Heart left ventricle (tissue), 16 donors: ENCODE measurements around the gene ZEB2. TPM values are rescaled to one million over a fixed set of nuclear protein-coding genes. Genes with fewer than 3 reads are reported as not detected.

Experiments used
- ATAC-seq, 4 donors: fragments of 200-7000 bp; cut with Tn5 transposase; one replicate each; pipeline ENCODE4 v1.9.1; 2020 to 2022; ENCODE audit warnings: moderate library complexity in 4 of 4, mild to moderate bottlenecking in 3 of 4, moderate number of reproducible peaks in 1 of 4
- DNase-seq, 5 donors: peaks; one replicate each; pipeline ENCODE4 v3.0.0-alpha.2; 2020
- H3K27ac ChIP-seq, 12 donors: fragments of 200-600 bp; sonication (generic) in 4 of 12; one replicate each; pipeline versions ENCODE4 v1.5.0 to v1.8.0; 2016 to 2022; ENCODE audit warnings: mild to moderate bottlenecking in 2 of 12
- H3K27me3 ChIP-seq, 9 donors: fragments of 200-600 bp; sonication (generic) in 2 of 9; one replicate each; pipeline versions ENCODE4 v1.5.1 to v1.8.0; 2016 to 2022; ENCODE audit warnings: mild to moderate bottlenecking in 3 of 9
- H3K36me3 ChIP-seq, 9 donors: fragments of 200-600 bp; sonication (generic) in 2 of 9; one replicate each; pipeline versions ENCODE4 v1.5.0 to v1.8.0; 2018 to 2022; ENCODE audit warnings: mild to moderate bottlenecking in 2 of 9
- H3K4me1 ChIP-seq, 12 donors: fragments of 200-600 bp; sonication (generic) in 4 of 12; one replicate each; pipeline versions ENCODE4 v1.5.0 to v1.8.0; 2016 to 2022; ENCODE audit warnings: mild to moderate bottlenecking in 3 of 12
- H3K4me3 ChIP-seq, 12 donors: fragments of 200-600 bp; sonication (generic) in 4 of 12; one replicate each; pipeline versions ENCODE4 v1.5.0 to v1.8.0; 2017 to 2022; ENCODE audit warnings: mild to moderate bottlenecking in 9 of 12, moderate library complexity in 4 of 12
- H3K9me3 ChIP-seq, 12 donors: fragments of 200-600 bp; sonication (generic) in 4 of 12; one replicate each; pipeline versions ENCODE4 v1.5.0 to v1.8.0; 2016 to 2022; ENCODE audit warnings: mild to moderate bottlenecking in 1 of 12
- POLR2A ChIP-seq, 2 donors: fragments of 450-650 bp; IDR thresholded peaks; one replicate each; pipeline ENCODE4 v1.6.1; 2017; ENCODE audit warnings: antibody characterized with exemption in 2 of 2, mild to moderate bottlenecking in 2 of 2, moderate library complexity in 2 of 2
- WGBS, 4 donors: extraction: QIAGEN DNeasy Blood & Tissue Kit in 2 of 4; methylation state at CpG; one replicate each; pipeline versions ENCODE4 v1.1.5 to v1.1.7; 2013 to 2018; 5-methylcytosine and 5-hydroxymethylcytosine counted together
- intact Hi-C, 10 donors: fragments of 100-400 bp; cut with DNase I; formaldehyde crosslinking; loops; one replicate each; pipeline versions ENCODE4 v1.11.1 to v1.14.2; 2022
- polyA plus RNA-seq, 2 donors: library from polyadenylated mRNA; stranded (reverse); fragments of 200-250 nt; gene quantifications; one replicate each; pipeline ENCODE4 v1.2.3, GENCODE V29; 2013
- total RNA-seq, 9 donors: library from RNA; depleted of rRNA in 2 of 9; stranded (reverse); fragments of >200 nt in 2 of 9; fragmentation: NEBNext Ultra II Directional in 3 of 9; extraction: Animal tissue kit (Norgen Biotek cat#: 25700) in 3 of 9; gene quantifications; one replicate each; pipeline versions ENCODE4 v1.1.0 to v1.2.4, GENCODE V29; 2016 to 2023
- TF ChIP-seq, protein P1 (sequence below), 12 donors: fragments of 200-600 bp; sonication (generic) in 4 of 12; IDR thresholded peaks; one replicate each; pipeline versions ENCODE4 v1.5.0 to v1.8.0; 2018 to 2022; ENCODE audit warnings: antibody characterized with exemption in 12 of 12, mild to moderate bottlenecking in 5 of 12
- donor health status: ischemic (EF 13 %, LVEDD 7.1; RV severe dilation, severe dysfunction).
- donor health status: healthy with polysubstance abuse.
- donor health status: DM: no; HTN: yes; CAD: no.
- donor health status: DM: no; HTN: no; CAD: no.
- donor health status: ischemic (EF 25% LVEDD 6.9; RV normal size, moderate dysfunction).
- donor health status: ischemic (EF 25% LVEDD 5.7; RV mildly dilated, moderate dysfunction).
- donor health status: healthy.
- donor health status: DM: yes; HTN: yes; CAD: no.
- donor health status: ischemic (EF 35%, LVEDD 5.7; RV mildly dilated, moderate dysfunction).
- donor health status: nonischemic (EF 11% LVEDD 7.7; RV severe dilation, severe dysfunction).
- donor health status: DM: yes; HTN: yes; CAD: no.
- donor health status: PGD.
- donor health status: ischemic (EF 29% LVEDD 5.4; RV normal size, mild dysfunction).
- donor health status: nonischemic (EF 23%, LVEDD 6.1; RV moderate dilation, normal function).

The ZEB2 gene
- total and polyA plus RNA-seq, 11 donors = 23.1 to 168 (median 82.4) TPM

DNA sequence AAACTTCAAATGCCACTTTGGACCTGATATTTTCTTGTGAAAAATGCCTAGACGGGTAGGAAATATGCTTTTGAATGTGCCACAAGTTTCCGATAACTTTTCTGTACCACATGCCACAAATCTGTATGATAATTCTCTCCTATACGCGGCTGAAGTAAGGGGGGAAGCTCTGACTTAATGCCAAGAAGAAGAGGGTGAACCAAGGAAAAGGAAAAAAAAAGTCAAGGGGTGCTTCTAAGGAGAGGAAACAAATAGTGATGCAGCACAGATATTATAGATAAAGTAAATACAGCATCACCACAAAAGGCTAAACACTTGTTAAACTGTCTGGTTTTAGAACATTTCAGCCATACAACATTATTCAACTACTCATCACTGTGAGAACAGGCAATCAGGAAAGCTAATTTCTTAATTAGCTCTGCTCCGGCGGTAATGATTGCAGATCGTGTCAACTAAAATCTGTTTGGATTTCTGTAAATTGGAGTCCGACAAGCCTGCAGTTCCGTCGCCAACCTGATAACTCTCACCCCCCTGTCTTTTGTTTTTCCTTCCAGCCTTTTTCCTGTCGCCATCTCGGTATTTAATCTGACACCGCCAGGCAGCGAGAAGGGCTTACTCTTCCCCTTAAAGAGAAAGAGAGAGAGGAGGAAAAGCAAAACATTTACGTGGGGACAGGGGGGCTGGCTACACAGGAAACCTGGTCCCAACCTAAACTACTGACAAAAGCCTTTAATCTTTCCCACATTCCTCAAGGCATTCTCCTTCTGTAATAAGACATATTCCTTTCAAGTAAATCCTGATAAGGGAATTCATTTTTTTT is 67.5 kb downstream of the ZEB2 start:
- Histone ChIP-seq H3K27me3 (no peaks in the 10 kb centered on the region), H3K4me1 (peaks cover 0 to 98% (median 65%) of the 10 kb centered on the region in 12 donors), H3K9me3 (no peaks in the 10 kb centered on the region), H3K36me3 (peaks cover 0 to 29% (median 0%) of the 10 kb centered on the region in 9 donors), H3K27ac (peak overlapping the region; percentile 6 to 74 (median 58)), H3K4me3 (peak overlapping the region in 9 of 12 donors; percentile 13 to 49 (median 38))
- TF ChIP-seq POLR2A (IDR thresholded peaks at IDR 0.05) = no peak
- TF ChIP-seq, protein P1, sequence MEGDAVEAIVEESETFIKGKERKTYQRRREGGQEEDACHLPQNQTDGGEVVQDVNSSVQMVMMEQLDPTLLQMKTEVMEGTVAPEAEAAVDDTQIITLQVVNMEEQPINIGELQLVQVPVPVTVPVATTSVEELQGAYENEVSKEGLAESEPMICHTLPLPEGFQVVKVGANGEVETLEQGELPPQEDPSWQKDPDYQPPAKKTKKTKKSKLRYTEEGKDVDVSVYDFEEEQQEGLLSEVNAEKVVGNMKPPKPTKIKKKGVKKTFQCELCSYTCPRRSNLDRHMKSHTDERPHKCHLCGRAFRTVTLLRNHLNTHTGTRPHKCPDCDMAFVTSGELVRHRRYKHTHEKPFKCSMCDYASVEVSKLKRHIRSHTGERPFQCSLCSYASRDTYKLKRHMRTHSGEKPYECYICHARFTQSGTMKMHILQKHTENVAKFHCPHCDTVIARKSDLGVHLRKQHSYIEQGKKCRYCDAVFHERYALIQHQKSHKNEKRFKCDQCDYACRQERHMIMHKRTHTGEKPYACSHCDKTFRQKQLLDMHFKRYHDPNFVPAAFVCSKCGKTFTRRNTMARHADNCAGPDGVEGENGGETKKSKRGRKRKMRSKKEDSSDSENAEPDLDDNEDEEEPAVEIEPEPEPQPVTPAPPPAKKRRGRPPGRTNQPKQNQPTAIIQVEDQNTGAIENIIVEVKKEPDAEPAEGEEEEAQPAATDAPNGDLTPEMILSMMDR (IDR thresholded peaks at IDR 0.05) = peak in 6 of 12 donors; percentile 7 to 38 (median 14)
- peak in 3 of 4 donors; percentile 7 to 17 (median 10) for ATAC-seq
- DNase-seq = no peak
- 14 to 20% (median 17%) methylated on average over 15 of the region's 15 CpGs for WGBS, 4 donors
- intact Hi-C loops = loop anchor here in 4 of 10 donors (2.0 to 5.0 kb wide), 3 partner anchors 55 to 60 kb away; no protein-coding TSS in a partner anchor

DNA sequence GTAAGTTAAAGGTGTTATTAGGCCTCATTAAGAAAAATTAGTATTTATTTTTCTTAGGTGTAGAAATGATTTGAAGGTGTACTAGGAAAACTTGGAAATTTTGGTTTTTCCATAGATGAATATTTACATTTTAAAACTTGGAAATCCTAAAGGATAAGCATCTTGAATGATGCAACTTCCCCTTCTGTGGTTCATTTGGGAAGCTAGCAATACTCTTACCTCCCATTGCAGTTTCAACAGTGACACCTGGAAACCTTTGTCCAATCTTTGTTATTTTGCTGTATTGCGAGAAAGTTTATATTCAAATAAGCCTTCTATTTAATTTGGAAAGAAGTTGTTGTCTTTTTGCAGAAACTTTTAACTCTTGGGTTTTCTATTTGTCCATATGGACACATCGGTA is 68.5 kb downstream of the ZEB2 start:
- TF ChIP-seq, protein P1 (IDR thresholded peaks at IDR 0.05) = no peak
- TF ChIP-seq POLR2A (IDR thresholded peaks at IDR 0.05) = no peak
- H3K9me3 ChIP-seq = no peaks in the 10 kb centered on the region
- peaks cover 0 to 37% (median 0%) of the 10 kb centered on the region in 9 donors for H3K36me3 ChIP-seq
- H3K4me3 ChIP-seq = no peak overlapping the region
- peaks cover 0 to 90% (median 55%) of the 10 kb centered on the region in 12 donors for H3K4me1 ChIP-seq
- ATAC-seq (no peak), DNase-seq (no peak)
- H3K27me3 ChIP-seq = no peaks in the 10 kb centered on the region
- intact Hi-C loops = loop anchor here in 3 of 10 donors (5.0 kb wide), 2 partner anchors 56 to 61 kb away; no protein-coding TSS in a partner anchor
- peak overlapping the region in 1 of 12 donors; percentile 73 for H3K27ac ChIP-seq
- WGBS, 4 donors = 91 to 95% (median 95%) methylated on average over 2 of the region's 2 CpGs

- H3K4me1 ChIP-seq = peaks cover 0 to 86% (median 45%) of the 10 kb centered on the region in 12 donors
- 38 to 44% (median 39%) methylated on average over 7 of the region's 7 CpGs for WGBS, 4 donors
- ATAC-seq = peak; percentile 33 to 74 (median 60)
- no peaks in the 10 kb centered on the region for H3K27me3 ChIP-seq
- no peak for TF ChIP-seq POLR2A (IDR thresholded peaks at IDR 0.05)
- TF ChIP-seq, protein P1 (IDR thresholded peaks at IDR 0.05) = peak in 11 of 12 donors; percentile 17 to 63 (median 46)
- H3K4me3 ChIP-seq = peak overlapping the region in 7 of 12 donors; percentile 10 to 29 (median 23)
- H3K9me3 ChIP-seq = no peaks in the 10 kb centered on the region
- intact Hi-C loops = loop anchor here in 2 of 10 donors (10.0 kb wide), 1 partner anchor 114 kb away; a partner anchor contains a TSS
- peak in 2 of 5 donors; percentile 42 to 56 for DNase-seq
- peaks cover 0 to 54% (median 0%) of the 10 kb centered on the region in 9 donors for H3K36me3 ChIP-seq
- H3K27ac ChIP-seq = peak overlapping the region; percentile 23 to 63 (median 58)
These were observed 70.9 kb downstream of the ZEB2 start for GRCh38 chr2:144449028-144449406.
